ENCODE measurements around the gene SOWAHA.

SOWAHA gene

DNA sequence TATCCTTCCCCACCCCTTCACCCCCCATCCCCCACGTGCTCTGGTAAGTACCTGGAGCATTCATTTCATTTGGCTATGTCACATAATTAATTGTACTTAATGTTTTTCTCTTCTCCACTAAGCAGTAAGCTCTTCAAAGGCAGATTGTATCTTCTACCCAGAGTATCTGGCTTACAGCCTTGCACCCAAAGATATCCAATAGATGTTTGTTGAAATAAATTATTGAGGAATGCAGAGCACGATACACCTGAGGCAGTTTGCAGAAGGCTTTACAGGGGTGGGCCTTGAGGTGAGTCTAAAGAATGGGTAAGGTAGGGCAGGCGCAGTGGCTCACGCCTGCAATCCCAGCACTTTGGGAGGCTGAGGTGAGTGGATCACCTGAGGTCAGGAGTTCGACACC lies 2.5 kb upstream of the SOWAHA start:
- no peak for DNase-seq

- no peak for DNase-seq
These were observed 858 bp upstream of the SOWAHA start for GRCh38 chr5:132812123-132812765.

DNA sequence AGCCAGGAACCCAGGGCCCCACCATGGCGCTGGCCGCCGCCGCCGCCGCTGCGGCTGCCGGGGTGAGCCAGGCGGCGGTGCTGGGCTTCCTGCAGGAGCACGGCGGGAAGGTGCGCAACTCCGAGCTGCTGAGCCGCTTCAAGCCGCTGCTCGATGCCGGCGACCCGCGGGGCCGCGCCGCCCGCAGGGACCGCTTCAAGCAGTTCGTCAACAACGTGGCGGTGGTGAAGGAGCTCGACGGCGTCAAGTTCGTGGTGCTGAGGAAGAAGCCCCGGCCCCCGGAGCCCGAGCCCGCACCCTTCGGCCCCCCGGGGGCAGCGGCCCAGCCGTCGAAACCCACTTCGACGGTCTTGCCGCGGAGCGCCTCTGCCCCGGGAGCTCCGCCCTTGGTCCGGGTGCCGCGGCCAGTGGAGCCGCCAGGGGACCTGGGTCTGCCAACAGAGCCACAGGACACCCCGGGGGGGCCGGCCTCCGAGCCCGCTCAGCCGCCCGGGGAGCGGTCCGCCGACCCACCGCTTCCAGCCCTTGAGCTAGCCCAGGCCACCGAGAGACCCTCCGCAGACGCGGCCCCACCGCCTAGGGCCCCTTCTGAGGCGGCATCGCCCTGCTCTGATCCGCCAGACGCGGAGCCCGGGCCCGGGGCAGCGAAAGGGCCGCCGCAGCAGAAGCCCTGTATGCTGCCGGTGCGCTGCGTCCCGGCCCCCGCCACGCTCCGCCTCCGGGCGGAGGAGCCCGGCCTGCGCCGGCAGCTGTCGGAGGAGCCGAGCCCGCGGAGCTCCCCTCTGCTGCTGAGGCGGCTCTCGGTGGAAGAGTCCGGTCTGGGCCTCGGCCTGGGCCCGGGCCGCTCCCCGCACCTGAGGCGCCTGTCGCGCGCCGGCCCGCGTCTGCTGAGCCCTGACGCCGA lies 749 bp downstream of the SOWAHA start:
- peak; percentile 58 for DNase-seq

GRCh38 chr5:132814503-132815294 lies 1.6 kb downstream of the SOWAHA start:
- no peak for DNase-seq

DNA sequence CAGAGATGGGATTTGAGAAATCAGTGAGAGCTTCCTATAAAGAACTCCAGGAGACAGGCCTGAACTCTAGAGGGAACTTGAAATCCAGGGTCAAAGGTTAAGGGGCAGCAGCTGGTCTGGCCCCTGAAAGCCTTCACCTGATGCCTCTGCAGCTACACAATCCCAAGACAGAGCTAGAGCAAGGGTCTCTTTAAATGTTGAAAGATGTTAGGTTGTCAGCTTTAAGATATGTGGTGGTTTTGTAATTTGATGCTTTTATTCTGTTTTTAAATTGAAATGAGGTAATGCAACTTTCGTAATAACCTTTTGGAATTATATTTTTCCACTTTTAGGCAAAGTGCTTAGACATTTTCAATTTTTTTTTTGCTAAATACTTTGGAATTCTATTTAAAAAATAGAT lies 2.4 kb downstream of the SOWAHA start:
- no peak for DNase-seq

- DNase-seq, result no peak
These were observed 3.0 kb downstream of the SOWAHA start for GRCh38 chr5:132816083-132816482.

- no peak for DNase-seq
These were observed 3.5 kb downstream of the SOWAHA start for GRCh38 chr5:132816554-132816953.

DNA sequence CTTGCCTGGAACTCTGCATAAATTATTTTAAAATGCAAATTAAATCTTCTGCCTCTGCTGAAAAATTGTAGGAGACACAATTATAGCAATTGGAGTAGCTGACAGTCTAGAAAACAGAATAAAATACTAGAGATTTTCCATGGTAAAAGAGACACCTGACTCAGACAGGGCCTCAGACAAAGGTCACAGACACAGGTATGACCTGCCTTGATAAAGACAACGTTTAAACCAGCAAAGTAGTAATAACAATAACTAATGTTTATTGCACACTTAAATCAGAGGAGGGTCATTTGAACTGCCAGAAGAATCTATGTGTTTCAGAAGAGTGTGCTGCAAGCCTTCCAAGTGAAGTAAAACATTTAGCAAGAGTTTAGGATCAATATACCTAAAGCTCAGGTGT lies 3.9 kb downstream of the SOWAHA start:
- DNase-seq, result no peak

- DNase-seq, result no peak
These were observed 6.4 kb downstream of the SOWAHA start for GRCh38 chr5:132819468-132819867.

DNA sequence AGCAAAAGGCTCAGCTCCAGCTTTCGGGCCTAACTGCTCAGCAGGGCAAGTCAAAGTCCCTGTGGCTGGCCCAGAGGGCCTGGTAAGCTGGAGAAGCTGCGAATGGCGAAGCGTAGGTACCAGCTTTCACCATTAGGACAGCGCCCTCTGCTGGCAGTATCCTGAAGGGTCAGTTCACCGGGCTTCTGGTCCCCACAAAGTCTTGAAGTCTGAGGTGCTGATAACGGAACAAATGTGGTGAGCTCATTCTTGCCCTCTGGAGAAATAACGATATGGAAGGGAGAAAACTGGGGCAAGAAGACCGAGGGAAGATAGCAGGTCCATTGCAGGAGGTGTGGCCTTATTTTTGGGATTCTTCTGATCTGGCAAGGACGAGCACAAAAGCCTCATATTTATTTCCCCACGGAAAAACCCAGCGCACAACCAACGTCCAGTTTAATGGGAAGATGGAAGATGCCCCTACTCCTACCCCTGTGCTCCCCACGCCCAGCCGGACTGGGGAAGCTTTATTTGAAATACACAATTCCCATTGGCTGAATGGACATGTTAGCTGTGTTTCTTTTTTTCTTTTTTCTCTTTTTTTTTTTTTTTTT lies 7.2 kb downstream of the SOWAHA start:
- DNase-seq, result peak; percentile 86

DNA sequence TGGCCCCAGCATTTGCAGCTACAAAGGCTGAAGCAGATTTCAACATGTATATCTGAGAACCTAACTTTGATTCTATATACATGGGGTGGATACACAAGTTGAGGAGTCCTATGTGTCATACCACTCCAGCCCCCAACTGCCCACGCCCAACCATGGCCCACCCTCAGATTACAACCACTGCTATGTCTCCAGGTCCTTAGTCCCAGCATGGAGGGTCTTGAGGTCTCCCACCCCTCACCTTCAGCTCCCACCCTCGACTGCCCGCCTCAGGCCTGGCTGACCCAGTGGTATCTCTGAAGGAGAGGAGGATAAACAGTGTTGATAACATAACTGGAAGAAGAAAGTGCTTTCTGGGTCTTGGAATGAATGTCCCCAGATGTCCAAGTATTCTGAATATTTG lies 8.2 kb downstream of the SOWAHA start:
- no peak for DNase-seq

GRCh38 chr5:132821791-132822190 lies 8.7 kb downstream of the SOWAHA start:
- DNase-seq, result no peak

DNA sequence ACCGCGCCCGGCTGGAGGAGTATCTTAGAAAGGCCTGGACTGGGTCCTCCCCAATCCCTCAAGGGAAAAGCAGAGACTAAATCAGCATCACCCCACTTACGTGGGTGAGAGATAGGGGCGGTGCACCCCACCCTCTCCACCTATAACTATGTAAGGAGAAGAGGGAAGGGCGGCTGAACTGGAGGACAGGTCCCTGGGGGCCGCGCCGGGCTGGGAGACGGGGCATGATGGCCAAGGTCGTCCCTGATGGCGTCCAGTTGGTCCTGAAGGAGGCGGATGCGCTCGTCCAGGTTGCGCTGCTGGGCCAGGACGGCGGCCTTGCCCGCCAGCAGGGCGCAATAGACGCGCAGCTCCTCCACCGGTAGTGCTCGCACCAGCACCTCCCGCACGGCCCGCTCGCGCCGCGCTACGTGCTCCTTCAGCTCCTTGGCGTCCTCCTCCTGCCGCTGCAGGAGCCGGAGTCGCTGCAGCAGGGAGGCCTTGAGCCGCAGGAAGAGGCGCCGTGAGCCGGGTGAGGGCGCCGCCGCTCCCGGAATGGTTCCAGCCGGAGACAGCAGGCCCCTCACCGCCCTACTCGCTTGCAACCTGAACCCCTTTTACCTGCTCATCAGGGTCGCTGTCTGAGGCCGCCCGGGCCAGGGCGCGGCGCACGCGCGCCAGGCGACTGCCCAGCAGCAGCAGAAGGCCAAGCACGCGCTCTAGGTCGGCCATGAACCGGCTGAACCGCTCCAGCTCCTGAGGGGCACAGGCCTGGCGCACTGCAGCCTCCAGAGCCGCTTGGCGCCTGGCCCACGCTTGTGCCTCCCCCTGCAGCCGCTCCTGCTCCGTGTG lies 9.8 kb downstream of the SOWAHA start:
- DNase-seq, result no peak

DNA sequence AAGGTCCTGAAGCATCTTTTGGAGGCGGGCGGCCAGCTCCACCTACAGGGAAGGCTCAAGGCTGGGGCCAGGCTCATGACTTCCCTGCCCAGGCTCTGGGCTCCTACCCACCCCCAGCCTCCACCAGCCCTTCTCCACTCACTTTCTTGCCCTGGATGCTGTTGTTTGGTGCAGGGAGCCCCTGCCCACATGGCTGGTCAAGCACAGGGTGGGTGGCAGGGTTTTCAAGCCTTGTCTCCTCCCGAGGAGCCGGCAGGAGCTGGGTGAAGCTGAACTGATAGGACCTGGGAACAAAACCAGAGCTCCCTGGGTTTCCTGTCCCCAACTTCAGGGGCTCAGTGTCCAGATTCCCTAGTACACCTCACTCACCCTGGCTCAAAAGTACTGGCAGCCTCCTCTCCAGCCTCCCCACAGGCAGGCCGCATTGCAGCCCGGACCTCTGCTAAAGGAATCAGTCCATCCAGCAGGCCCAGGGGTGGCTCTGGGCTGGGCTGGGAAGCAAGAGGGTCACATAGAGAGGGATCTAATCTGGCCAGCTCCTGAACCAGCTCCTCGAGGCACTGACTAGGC lies 10.5 kb downstream of the SOWAHA start:
- no peak for DNase-seq

GRCh38 chr5:132824426-132824825 lies 11.3 kb downstream of the SOWAHA start:
- no peak for DNase-seq

DNA sequence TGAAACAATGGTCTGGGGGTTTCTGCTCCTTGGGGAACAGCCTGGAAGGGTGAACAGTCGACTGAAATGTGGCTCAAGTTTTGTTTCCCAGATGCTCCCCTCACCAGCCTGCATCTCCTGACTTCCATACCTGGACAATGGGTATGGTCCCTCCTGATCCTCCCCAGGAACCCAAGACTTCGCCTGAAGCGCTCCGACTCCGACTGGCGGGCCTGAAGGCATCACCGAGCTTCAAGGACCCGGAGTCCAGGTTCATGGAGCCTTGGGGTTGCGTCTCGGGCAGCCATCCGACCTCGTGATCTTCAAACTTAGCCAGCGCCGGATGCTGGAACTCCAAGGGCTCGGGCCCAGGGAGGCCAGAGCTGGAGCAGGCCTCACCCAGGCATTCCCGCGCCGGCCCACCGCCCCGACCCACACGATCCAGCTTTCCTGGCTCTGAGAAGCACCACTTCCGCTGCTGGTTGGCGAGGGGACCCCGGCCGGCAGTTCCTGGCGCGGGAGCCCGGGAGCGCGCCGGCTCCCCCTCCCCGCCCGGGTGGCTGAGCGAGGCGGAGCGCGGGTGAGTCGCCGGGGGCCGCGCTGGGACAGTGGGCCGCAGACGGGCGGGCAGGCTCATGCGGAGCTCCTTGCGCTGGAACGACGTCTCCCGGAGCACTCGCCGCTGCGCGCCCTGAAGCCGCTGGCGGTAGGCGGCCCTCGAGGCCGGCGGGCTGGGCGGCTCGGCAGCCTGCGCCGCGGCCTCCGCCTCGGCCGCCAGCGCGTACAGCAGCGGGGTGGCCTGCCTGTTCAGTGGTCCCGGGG lies 12.1 kb downstream of the SOWAHA start:
- peak; percentile 33 for DNase-seq

- DNase-seq, result peak; percentile 36
These were observed 12.8 kb downstream of the SOWAHA start for GRCh38 chr5:132825834-132826391.

GRCh38 chr5:132826424-132827082 lies 13.5 kb downstream of the SOWAHA start:
- DNase-seq, result no peak

DNA sequence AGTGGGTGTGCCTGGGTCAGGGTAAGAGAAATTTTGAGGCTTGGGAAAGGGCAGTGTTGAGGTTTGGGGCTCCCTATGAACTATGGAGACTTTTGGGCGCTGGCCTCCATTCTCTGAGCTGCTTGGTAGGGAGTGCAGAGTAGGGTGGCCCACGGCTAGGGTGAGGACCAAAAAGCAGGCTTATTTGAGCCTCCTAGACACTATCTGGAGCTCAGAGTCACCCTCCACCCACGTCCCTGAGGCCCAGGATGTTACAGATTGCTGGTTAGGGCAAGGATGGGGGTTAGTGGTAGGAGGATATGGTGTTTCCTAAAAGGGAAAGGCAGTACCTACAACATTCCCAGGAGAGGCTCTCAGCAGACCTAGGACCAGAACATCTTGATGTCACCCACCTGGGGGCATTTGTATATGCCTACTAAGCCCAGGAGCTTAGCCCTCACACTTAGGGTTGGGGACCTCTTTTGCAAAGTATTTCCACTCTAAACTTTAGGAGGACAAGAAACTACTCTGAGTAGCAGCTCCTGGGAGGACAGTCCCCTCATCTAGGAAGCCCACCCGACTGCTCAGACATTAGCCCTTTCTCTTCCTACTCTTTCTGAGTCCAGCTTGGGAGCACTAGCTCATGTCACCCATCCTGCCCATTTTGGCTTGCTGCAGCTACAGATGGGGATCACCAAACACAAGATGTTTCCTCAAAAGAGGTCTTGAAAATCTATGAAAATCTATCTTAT lies 15.0 kb downstream of the SOWAHA start:
- no peak for DNase-seq
